HS-27A (cell line): ENCODE measurements around the gene RADIL.

Experiments
- DNase-seq: peaks from one replicate; pipeline ENCODE4 v3.0.0-alpha.2; 2012; ENCODE audit warnings: low read depth, missing footprints

The RADIL gene

GRCh38 chr7:4792537-4793126 lies 90.9 kb downstream of the RADIL start:
- DNase-seq, result no peak

GRCh38 chr7:4791738-4792536 lies 91.6 kb downstream of the RADIL start:
- DNase-seq, result no peak

GRCh38 chr7:4791101-4791737 lies 92.3 kb downstream of the RADIL start:
- DNase-seq, result no peak

- DNase-seq, result no peak
Measured at GRCh38 chr7:4790516-4790991, 93.0 kb downstream of the RADIL start.

- DNase-seq, result no peak
Measured at GRCh38 chr7:4790078-4790465, 93.4 kb downstream of the RADIL start.

- no peak for DNase-seq
Measured at GRCh38 chr7:4789194-4790077, 94.1 kb downstream of the RADIL start.

- no peak for DNase-seq
Measured at GRCh38 chr7:4788627-4789189, 94.8 kb downstream of the RADIL start.

GRCh38 chr7:4787947-4788626 lies 95.4 kb downstream of the RADIL start:
- no peak for DNase-seq

GRCh38 chr7:4787541-4787940 lies 96.0 kb downstream of the RADIL start:
- no peak for DNase-seq

- DNase-seq, result no peak
Measured at GRCh38 chr7:4786015-4786414, 97.5 kb downstream of the RADIL start.

GRCh38 chr7:4785371-4785770 lies 98.1 kb downstream of the RADIL start:
- no peak for DNase-seq

GRCh38 chr7:4784799-4785198 lies 98.7 kb downstream of the RADIL start:
- no peak for DNase-seq

- no peak for DNase-seq
Measured at GRCh38 chr7:4783762-4784351, 99.7 kb downstream of the RADIL start.

GRCh38 chr7:4783292-4783652 lies 100.2 kb downstream of the RADIL start:
- no peak for DNase-seq

- no peak for DNase-seq
Measured at GRCh38 chr7:4782333-4783291, 100.9 kb downstream of the RADIL start.

GRCh38 chr7:4781366-4782069 lies 102.0 kb downstream of the RADIL start:
- no peak for DNase-seq

GRCh38 chr7:4779118-4779517 lies 104.4 kb downstream of the RADIL start:
- no peak for DNase-seq

GRCh38 chr7:4775848-4776623 lies 107.5 kb downstream of the RADIL start:
- DNase-seq, result no peak
